ENCODE results near the gene ITSN1. TPM values are rescaled to one million over a fixed set of nuclear protein-coding genes. Genes with fewer than 3 reads are reported as not detected.
A peak's percentile ranks its signal among the peaks of the same experiment; 100 is the strongest.

Gene ITSN1
- total and polyA plus RNA-seq, 2 of the 13 experiments (the other 11 are each of a cell fraction or from before 2014, with no cell fraction given), result 26.1 to 33.8 TPM

GRCh38 chr21:33650929-33651509, 8.7 kb downstream of the ITSN1 start (continued):
- TF ChIP-seq ZNF234 (CRISPR knock-in tag; conservative IDR thresholded peaks at IDR 0.05) (no peak), TOE1 (CRISPR knock-in tag; IDR thresholded peaks at IDR 0.05) (no peak)

GRCh38 chr21:33651965-33652680, 9.8 kb downstream of the ITSN1 start:
- Histone ChIP-seq H3K79me2 (ENCODE audit: insufficient read depth, low read length) (peaks cover 81% of the 10 kb centered on the region), H2AFZ (ENCODE audit: low read length) (no peak overlapping the region), H3K4me2 (ENCODE audit: low read depth, low read length) (no peak overlapping the region), H3K4me3 (replicated peaks in 1 of 3; ENCODE audit: insufficient read depth in 1 of 3, low read depth in 2 of 3, low read length in 3 of 3) (no peak overlapping the region), H3K9ac (ENCODE audit: insufficient read depth, low read depth, low read length) (no peak overlapping the region), H4K20me1 (ENCODE audit: insufficient read depth, low read length) (0 out of 2 replicates have a peak, but pooled peaks cover 4% of the 10 kb centered on the region), H3K36me3 (replicated peaks in 1 of 2; ENCODE audit: control insufficient read depth in 1 of 2, insufficient read depth in 2 of 2, low read length in 2 of 2) (no peaks in the 10 kb centered on the region), H3K27me3 (ENCODE audit: control insufficient read depth in 1 of 2, insufficient read depth in 2 of 2, low read length in 2 of 2) (no peaks in the 10 kb centered on the region), H3K9me3 (ENCODE audit: low read length) (no peaks in the 10 kb centered on the region), H3K4me1 (ENCODE audit: insufficient read depth, low read length) (peaks cover 14% of the 10 kb centered on the region), H3K27ac (ENCODE audit: extremely low read length, insufficient read depth, low read length) (no peak overlapping the region)
- TF ChIP-seq ZNF230 (CRISPR knock-in tag; IDR thresholded peaks at IDR 0.05), result no peak
- TF ChIP-seq ZKSCAN8 (CRISPR knock-in tag; IDR thresholded peaks at IDR 0.05; ENCODE audit: borderline replicate concordance), result no peak
- TF ChIP-seq MAFK (conservative IDR thresholded peaks at IDR 0.05 in 1 of 2, IDR thresholded peaks at IDR 0.05 in 1 of 2; ENCODE audit: low read length in 2 of 2), result peak; percentile 70 to 76; a peak in 3 of 4 replicates
- TF ChIP-seq RFX3 (CRISPR knock-in tag; IDR thresholded peaks at IDR 0.05), result no peak
- TF ChIP-seq MAFF (IDR thresholded peaks at IDR 0.05; ENCODE audit: low read depth, low read length), result peak; percentile 69
- in situ Hi-C loops (cut with HindIII; ENCODE audit: extremely low pct_ligation_motif_present, low pct_unique_long_range_greater_than_20kb), result no loop called here
- BruUV-seq (replicated peaks), result no TSS peak
- DNase-seq (ENCODE audit: low spot score) (no peak), ATAC-seq (no peak), FAIRE-seq (no peak)
- 91% methylated on average over 8 of the region's 8 CpGs for WGBS (ENCODE audit: low lambda C conversion rate)
- CTCF ChIA-PET (ENCODE audit: low intra/inter-chr PET ratio, low total read pairs), result no interaction called here
- POLR2A ChIA-PET, result interaction anchor here (0.6 kb wide), 1 partner anchor 153 kb away, joined by 3 read pairs; no protein-coding TSS in a partner anchor
- intact Hi-C loops (cut with micrococcal nuclease; ENCODE audit: unreplicated experiment), result no loop called here
